GM19328 (cell line): ENCODE measurements around the gene RGPD3.
"Not testable (repeated sequence)": the region's sequence is repeated elsewhere in the genome, so short reads cannot be mapped to it uniquely, and the experiment has no call there.

Experiments
- ATAC-seq: cut with Tn5 transposase; IDR thresholded peaks from one replicate; pipeline ENCODE4 v1.9.1; 2021; ENCODE audit warnings: mild to moderate bottlenecking, moderate library complexity; ENCODE audit not compliant: unreplicated experiment

RGPD3 gene

DNA sequence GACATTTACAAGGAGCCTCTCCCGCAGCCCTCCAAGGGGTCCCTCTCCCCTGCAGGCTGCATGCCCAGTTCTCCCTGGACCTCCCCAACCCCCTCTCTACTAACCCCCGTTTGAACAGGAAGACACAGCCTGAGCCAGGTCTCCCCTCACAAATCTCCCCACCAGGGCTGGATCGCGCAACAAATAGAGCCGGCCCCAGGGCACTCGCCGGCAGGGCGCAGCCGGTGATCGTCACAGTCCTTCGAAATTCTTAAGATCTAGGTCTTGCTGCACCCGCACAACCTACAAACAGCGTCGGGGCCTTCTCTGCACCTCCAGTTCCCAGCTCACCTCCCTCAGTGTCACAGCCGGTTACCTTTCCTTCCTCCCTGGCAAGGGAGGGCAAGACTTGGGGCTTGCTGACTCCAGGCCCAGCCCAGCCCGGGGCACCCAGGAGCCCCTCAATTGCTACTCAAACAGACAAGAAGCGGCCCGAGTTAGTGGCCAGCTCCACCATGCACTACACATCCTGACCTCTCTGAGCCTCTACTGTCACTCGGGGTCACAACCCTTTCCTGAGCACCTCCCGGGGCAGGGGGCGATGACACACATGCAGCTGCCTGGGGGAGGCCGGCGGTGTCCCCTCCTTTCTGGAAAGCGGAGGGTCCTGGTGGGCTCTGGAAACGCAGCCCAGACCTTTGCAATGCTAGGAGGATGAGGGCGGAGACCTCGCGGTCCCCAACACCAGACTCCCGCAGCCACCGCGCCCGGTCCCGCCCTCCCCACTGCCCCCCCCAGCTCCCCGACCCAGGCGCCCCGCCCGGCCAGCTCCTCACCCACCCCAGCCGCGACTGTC is 18.6 kb upstream of the RGPD3 start, which contains the start of gene CD8B2:
Gene CD8B2, plus strand, starts transcription at position 814 of the 835 bp plus-strand sequence. CDS start 63 bp downstream, outside the sequence.
- not testable (repeated sequence) for ATAC-seq

DNA sequence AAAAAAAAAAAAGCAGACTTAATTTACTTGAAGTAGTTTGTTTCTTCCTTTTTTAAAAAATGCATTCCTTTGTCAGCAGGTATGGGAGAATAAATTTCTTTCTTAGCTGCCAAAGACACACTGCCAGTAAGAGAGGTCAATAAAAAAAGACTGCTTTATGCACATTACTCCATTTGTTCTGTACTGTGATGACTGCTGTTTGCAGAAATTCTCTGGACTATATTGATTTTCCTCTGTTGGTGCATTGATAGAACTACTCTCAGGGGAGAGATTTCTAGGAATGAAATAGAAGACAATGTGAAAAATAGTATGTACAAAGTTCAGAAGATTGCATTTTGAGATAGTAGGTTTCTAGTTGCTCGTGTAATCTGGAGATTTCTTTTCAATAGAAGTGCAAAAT is 11.3 kb upstream of the RGPD3 start:
- ATAC-seq: not testable (repeated sequence)

DNA sequence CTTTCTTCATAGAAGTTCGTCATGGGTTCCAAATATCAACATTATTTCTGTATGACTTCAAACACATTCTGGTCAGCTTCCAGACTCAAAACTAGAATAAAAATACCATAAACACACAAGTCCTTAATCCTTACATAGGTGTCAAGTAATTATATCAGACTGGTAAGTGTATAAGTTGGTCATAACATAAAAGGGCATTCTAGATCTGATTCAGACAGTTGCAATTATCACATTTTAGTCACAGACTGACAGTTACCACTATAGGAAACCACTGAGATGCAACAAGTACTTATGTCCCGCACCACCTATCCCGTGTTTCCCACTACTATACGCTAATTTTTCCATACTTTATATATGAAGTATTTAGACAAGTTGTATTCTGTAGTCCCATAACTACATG is 9.4 kb upstream of the RGPD3 start:
- not testable (repeated sequence) for ATAC-seq

DNA sequence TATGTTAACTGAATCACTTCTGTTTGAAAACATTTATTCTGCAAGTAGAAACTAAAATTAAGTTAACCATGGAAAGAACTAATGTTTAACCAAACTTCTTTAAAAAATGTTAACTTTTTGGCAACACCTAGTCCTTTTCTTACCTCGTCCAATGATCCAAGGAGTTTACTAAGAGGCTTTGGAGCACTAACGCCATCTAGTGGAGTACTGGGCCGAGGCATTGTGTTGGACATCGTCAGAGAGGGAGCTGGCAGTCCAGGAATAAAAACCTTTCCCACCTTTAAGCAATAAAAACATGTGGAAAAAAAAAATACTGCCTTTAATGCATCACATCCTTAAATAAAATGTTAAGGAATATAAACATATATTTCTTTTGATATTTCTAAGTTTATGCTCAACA is 2.4 kb upstream of the RGPD3 start:
- not testable (repeated sequence) for ATAC-seq

DNA sequence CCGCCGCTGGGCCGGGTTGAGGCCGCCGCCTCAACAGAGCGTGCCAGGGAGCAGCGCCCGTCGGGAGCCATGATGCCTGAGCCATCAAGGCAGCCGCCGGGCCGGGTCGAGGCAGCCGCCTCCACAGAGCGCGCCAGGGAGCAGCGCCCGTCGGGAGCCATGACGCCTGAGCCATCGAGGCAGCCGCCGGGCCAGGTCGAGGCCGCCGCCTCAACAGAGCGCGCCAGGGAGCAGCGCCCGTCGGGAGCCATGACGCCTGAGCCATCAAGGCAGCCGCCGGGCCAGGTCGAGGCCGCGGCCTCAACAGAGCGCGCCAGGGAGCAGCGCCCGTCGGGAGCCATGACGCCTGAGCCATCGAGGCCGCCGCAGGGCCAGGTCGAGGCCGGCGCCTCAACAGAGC is 697 bp downstream of the RGPD3 start:
- ATAC-seq: not testable (repeated sequence)

DNA sequence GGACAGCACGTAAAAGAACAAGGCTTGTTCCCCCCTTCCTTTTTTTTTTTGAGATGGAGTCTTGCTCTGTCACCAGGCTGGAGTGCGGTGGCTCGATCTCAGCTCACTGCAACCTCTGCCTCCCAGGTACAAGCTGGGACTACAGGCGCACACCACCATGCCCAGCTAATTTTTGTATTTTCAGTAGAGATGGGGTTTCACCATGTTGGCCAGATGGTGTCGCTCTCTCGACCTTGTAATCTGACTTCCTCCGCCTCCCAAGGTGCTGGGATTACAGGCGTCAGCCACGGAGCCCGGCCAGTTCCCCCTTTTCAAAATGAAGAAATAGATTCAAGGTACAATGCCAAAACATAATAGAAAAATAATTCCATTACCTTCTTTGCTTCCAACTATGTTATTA is 6.3 kb downstream of the RGPD3 start:
- not testable (repeated sequence) for ATAC-seq

DNA sequence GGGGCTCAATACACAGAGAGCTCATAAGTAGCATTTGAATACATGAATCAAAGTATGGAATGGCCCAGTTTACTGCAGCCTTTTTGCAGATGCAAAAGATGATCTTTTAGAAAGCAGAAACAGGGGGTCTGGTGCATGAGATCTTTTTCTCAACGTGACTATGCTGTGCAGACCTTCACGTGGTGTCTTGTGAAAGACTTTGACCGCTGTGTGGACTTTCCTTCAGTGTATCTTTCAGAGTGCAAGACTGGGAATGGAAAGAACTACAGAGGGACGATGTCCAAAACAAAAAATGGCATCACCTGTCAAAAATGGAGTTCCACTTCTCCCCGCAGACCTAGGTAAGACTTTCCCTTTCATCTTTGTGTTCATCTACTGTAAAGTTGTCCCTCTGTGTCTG is 77.5 kb downstream of the RGPD3 start:
- not testable (repeated sequence) for ATAC-seq

DNA sequence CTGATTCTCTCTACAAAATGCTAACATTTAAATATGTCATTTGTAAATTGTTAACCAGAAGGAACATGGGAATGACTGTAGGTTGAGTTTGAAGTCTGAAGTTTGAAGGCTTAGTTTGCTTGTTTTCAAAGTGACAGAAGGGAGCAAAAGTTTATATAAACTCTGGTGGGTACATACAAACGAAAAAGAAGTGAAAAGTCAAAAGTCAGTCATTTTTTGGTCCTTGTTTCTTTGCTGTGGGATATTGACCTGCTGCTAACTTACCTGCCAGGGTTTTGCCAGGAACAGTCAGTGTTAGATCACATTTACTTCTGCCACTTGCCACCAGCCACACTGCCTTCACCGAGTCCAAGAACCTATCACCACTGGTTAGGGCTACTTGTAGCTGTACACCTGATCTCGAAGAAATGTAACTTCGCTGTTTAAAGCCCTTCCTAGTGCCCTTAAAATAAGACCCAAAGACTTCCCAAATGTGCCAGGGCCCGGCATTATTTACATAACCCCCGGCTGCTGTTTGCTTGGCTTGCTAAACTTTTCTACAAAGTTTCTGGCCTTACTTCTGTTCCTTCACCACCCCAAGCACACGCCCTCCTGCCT is 79.3 kb downstream of the RGPD3 start:
- ATAC-seq: not testable (repeated sequence)

DNA sequence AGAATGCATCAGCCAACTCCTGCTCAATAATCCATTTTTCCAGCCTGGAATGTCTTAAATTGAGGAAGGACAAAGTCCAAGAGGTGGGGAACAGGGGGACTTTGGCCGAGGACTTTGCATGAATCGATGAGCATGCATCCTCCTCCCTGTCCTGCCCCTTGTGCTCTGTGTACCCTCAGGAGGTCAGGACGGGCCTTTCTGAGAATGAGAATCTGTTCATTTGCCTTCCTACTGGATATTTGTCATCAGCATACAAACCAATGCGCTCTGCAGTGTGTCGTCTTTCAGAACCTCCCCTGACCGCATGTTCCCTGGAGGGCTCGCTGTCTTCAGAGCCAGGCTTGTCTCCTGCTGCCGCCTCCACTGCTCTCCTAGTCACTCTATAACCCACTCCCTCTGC is 83.7 kb downstream of the RGPD3 start:
- ATAC-seq: not testable (repeated sequence)

DNA sequence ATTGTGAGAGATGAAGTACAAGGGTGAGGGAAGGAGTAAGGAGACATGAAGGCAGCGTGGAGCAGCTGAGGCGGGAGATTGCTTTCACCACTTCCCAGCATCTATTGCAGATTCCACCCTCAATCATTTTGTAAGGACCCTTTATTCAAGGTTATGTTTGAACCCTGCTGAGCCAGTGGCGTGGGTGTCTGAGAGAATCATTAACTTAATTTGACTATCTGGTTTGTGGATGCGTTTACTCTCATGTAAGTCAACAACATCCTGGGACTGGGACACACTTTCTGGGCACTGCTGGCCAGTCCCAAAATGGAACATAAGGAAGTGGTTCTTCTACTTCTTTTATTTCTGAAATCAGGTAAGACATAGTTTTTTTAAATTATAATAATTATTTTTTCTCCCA is 86.3 kb downstream of the RGPD3 start:
- not testable (repeated sequence) for ATAC-seq

DNA sequence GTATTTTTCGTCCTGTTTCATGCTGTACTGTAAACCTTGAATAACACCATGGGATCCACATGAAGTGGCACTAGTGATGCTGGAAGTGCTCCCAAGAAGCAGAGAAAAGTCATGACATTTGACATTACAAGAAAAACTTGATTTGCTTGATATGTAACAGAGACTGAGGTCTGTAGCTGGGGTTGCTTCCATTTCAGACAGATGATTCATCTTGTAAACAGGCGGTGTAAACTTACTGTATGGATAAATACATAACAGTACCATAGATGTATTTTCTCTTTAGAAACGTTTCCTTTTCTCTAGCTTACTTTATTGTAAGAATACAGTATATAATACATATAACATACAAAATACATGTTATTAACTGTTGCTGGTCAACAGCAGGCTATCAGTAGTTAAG is 88.6 kb downstream of the RGPD3 start:
- not testable (repeated sequence) for ATAC-seq

DNA sequence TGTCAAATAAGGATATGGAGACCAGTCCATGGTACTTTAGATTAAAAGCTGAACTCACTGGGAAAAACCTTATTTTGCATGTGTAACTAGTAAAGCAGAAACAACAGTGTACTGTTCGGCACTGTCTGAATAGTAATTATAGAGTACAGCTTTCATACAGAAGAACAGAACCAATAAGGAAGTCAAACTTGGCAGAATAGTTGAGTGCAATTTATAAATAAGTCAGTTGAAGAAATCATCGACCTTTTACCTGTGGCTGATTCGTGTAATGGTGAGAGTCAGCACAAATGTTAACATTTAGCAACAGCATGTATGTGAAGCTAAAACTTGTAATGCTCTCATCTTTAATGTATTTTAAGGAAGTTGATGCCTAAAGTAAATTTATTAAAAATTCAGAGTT is 99.0 kb downstream of the RGPD3 start:
- not testable (repeated sequence) for ATAC-seq

DNA sequence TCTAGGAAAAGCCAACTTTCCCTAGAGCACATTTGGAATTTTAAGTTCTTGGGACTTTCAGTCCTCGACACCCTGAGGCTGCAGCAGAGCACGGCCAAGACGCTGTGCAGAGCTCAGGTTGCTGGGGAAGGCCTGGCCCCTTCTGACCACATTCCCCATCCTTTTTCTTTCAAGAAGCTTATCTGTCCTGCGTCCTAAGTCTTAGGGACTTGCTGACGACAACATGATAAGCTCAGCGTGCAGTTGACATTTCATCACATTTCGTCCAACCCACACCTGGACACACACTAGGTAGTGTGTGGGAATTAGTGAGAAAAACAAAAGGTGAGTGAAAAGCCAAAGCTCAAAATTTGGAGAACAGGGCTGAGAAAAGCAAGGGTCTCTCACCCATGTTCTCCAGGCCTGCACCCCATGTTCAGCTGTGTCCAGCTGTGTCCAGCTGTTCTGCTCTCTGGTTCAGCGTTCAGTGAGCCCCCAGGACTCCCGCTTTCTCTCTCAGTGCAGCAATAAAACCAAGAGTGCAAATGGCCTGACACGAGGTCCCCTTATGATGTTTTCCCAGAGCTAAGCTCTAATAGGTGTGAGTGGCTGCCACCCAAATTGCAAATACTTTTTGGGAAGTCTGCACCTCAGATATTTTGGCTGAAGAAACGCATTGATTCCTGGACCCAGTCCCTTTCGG is 101.9 kb downstream of the RGPD3 start:
- no peak for ATAC-seq

DNA sequence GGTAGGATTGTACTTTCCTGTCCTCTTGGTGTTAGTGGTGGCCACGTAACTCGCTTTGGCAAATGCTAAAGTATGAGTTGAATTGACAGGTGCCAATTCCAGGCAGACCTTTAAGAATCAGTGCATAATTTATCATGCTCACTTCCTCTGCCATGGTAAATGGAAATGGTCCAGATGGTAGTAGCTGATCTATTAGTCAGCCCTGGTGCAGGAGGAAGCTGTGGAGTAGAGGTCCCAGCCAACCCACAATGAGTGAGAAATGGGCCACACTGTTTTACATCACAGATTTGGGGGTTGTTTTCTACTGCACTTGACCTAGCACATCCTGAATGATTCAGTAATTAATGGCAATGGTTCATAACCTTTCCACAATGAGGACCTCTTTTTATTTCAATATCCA is 104.4 kb downstream of the RGPD3 start:
- no peak for ATAC-seq

DNA sequence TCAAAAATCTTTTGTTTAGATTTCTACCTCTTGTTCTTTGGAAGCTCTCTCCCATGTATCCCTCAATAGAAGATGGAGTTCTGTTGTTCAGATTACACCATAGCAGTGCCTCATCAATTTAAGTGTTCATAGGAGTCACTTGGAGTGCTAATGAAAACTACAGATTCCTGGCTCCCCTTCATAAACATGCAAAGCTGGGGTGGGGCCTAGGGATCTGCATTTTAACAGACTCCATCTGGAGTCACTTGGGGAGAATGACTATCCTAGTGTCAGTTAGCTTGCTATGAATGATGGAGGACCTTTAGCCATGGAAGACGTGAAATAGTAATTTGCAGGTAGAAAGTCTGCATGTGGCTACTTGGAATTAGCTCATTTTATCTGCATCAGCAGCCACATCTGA is 105.4 kb downstream of the RGPD3 start:
- no peak for ATAC-seq

DNA sequence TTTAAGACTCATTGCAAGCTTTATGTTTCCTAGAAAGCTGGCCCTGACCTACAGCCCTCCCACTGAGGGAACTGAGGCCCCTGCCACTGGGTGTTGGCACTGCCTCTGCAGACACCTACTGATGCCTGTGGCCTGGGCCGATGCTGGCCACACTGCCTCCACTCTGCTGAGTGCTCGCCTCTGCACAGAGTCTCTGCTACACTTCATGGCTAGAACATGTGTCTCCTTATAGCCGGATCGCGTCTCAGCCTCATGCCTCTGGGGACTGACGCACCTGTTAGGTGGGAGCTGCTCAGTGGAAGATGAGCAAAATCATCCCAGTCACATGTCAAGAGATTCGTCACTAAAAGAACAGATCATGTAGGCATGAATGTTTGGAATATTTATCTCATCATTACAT is 108.7 kb downstream of the RGPD3 start:
- no peak for ATAC-seq

DNA sequence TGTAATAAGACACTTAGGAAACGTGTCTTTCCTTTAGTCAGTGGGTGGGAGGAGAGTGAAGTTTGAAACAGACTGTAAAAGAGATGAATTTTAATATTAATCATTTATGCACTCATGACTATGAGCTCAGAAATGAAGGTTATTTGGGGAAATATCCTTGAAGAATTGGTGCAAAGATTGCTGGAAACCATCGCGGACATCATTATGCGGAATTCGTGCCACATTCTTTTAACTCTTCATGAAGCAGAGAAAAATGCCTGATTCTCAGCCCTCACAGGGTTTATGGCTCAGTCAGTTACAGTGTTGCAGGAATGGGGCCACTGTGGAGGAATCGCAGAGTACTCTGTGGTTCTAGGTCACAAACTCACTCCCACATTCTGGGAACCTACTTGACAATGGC is 109.7 kb downstream of the RGPD3 start:
- ATAC-seq: no peak

DNA sequence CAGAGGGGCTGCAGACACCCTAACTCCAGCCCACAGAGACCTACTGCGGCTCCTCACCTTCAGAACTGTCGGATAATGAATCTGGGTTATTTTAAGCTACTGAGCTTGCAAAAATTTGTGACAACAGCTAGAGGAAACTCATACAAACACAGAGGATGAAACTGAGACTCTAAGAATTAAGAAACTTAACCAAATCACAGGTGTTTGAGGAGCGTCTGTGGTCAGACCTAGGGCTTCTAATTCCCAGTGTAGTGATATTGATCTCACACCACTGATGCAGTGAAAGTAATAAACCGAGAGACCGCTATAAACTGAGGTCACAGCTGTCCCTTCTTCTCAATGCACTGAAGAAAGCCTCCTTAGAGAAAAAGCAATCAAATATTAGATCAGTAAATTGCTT is 110.1 kb downstream of the RGPD3 start:
- peak; percentile 75 for ATAC-seq

DNA sequence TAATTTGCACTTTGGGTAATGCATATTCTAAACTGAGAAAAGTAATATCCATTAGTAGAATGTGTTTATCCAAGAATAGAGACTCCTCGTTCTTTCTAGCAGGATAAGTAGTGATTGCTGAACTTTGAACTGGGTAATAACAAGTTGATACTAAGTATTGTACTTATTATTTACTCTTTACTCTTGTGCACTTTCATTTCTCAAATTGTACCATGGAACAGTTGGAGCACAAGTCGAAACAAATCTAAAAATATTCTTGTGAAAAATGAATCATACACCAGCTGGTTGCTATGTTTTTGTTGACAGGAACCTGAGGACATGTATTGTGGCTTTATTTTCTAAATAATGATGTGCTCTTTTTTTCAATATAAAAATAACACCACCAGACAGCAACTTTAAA is 111.9 kb downstream of the RGPD3 start:
- no peak for ATAC-seq

DNA sequence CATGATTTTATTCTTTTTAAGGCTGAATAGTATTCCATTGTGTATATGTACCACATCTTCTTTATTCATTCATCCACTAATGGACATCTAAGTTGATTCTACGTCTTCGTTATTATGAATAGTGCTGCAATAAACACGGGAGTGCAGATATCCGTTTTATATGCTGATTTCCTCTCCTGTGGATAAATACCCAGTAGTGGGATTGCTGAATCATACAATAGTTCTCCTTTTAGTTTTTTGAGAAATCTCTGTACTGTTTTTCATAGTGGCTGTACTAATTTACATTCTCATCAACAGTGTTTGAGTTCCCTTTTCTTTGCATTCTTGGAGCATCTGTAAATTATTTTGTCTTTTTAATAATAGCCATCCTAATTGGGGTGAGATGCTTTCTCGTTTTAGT is 114.5 kb downstream of the RGPD3 start:
- no peak for ATAC-seq

DNA sequence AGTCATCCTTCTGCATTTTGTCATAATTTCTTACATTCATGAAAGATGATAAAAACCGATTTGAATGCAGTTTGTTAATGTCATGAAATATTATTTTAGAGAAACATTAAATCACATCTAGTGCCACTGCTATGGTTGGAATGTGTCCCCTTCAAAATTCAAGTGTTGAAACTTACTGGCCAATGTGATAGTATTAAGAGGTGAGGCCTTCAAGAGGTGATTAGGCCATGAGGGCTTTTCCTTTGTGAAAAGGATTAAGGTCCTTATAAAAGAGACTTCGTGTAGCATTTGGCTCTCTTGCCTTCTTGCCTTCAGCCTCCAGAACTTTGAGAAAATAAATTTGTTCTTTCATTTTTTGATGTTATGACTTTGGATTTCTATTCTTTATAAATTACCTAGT is 117.2 kb downstream of the RGPD3 start:
- no peak for ATAC-seq

DNA sequence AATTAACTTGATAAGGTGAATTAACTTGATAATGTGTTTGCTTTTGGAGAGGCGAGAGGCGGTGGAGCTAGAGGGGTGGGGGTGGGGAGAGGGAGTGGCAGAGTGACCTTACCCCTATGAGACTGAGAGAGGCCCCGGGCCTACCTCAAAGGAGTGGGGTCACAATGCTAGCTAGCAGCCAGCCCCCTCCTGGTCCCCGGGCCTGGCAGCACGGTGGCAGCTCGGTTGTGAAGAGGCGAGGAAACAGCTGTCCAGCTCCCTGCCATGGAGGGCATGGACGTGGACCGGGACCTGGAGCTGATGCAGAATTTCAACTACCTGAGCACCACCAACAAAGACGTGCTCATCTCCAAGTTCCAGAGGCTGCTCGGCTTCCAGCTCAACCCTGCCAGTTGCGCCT is 123.9 kb downstream of the RGPD3 start:
- no peak for ATAC-seq
